Transverse colon (tissue), 4 donors: ENCODE results near the gene GNAQ. TPM values are rescaled to one million over a fixed set of nuclear protein-coding genes. Genes with fewer than 3 reads are reported as not detected.

ENCODE experiments used
- DNase-seq: peaks from one replicate; pipeline ENCODE4 v3.0.0-alpha.2; 2019
- H3K27ac ChIP-seq, 4 donors: fragments of 200-600 bp; sonication (generic); 2 replicates each; pipeline ENCODE4 v1.5.1; 2016 to 2018; ENCODE audit warnings: inconsistent platforms in 4 of 4
- H3K27me3 ChIP-seq: fragments of 200-600 bp; sonication (generic); 2 replicates; pipeline ENCODE4 v1.5.1; 2017; ENCODE audit warnings: inconsistent platforms
- H3K36me3 ChIP-seq, 4 donors: fragments of 200-600 bp; sonication (generic); 2 replicates each; pipeline ENCODE4 v1.5.1; 2017 to 2019; ENCODE audit warnings: inconsistent platforms in 4 of 4
- H3K4me1 ChIP-seq, 4 donors: fragments of 200-600 bp; sonication (generic); 2 replicates each; pipeline ENCODE4 v1.5.1; 2017 to 2020; ENCODE audit warnings: inconsistent platforms in 4 of 4
- H3K4me3 ChIP-seq, 4 donors: fragments of 200-600 bp; sonication (generic); 1 replicate in 1 of 4; 2 replicates in 3 of 4; pipeline versions ENCODE4 v1.5.1 to v1.6.1; 2017 to 2019; ENCODE audit warnings: inconsistent platforms in 4 of 4
- H3K9me3 ChIP-seq, 2 donors: fragments of 200-600 bp; sonication (generic); 2 replicates each; pipeline ENCODE4 v1.5.1; 2017 to 2019; ENCODE audit warnings: inconsistent platforms in 2 of 2
- CTCF ChIP-seq, 5 experiments: fragments of 200-600 bp in 3 of 5; fragments of 450-650 bp in 2 of 5; sonication (generic) in 3 of 5; IDR thresholded peaks; 1 replicate in 2 of 5; 2 replicates in 3 of 5; pipeline ENCODE4 v1.5.1; 2016 to 2017; ENCODE audit warnings: antibody characterized with exemption in 5 of 5, inconsistent platforms in 3 of 5, mild to moderate bottlenecking in 2 of 5, moderate library complexity in 1 of 5
- EP300 ChIP-seq: sonication (generic); formaldehyde crosslinking; IDR thresholded peaks from one replicate; pipeline ENCODE4 v1.6.1; 2017; ENCODE audit warnings: antibody characterized with exemption, low read depth
- POLR2A ChIP-seq: fragments of 450-650 bp; IDR thresholded peaks from one replicate; pipeline ENCODE4 v1.6.1; 2016; ENCODE audit warnings: antibody characterized with exemption, mild to moderate bottlenecking, moderate library complexity
- POLR2AphosphoS5 ChIP-seq, 3 donors: sonication (generic); formaldehyde crosslinking; IDR thresholded peaks; one replicate each; pipeline ENCODE4 v1.6.1; 2016; ENCODE audit warnings: antibody characterized with exemption in 3 of 3
- WGBS, 2 donors: methylation state at CpG; one replicate each; pipeline ENCODE4 v1.1.5; 2018; ENCODE audit warnings: low coverage in 1 of 2; 5-methylcytosine and 5-hydroxymethylcytosine counted together
- in situ Hi-C, 4 donors: fragments of 200-750 bp; cut with MboI; loops; one replicate each; pipeline versions ENCODE4 v1.15.0 to v1.15.1; 2017; ENCODE audit warnings: low sequenced_read_pairs in 3 of 4, low pct_ligation_motif_present in 1 of 4, low pct_unique_long_range_greater_than_20kb in 1 of 4
- intact Hi-C: fragments of 100-400 bp; cut with DNase I; formaldehyde crosslinking; loops from one replicate; pipeline ENCODE4 v1.15.1; 2023; ENCODE audit warnings: low total_unique reads
- total RNA-seq, 4 donors: library from RNA; depleted of rRNA; stranded (reverse); fragments of >200 nt; gene quantifications; one replicate each; pipeline ENCODE4 v1.1.0, GENCODE V29; 2016

GNAQ gene
- total RNA-seq, 4 donors from 2014 or later, result 36.3 to 54.9 (median 47.1) TPM

DNA sequence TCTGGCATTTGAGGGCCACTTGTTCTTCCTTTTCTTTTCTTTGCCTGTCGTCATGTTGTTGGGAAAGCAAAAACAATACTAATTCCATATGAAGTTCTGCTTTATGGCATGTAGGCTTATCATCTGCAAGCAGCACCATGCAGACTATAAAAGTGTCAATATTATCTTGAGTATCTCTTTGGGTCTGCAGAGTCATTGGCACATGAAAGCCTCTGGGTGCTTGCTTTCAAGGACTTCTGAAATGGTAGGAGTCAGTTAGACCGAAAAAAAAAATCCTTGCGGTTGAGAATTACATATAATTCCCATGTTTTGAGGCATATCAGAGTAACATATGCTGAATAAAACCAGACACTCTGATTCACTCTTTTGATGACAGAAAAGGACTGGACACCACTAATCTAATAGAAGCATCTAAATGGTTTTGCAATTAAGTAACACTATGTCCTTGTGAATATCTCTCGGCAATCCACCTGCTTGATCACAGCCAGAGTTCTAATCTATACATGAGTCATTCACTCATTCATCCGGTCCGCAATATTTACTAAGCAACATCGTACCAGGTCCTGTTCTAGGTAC is 44.4 kb downstream of the GNAQ start:
- Histone ChIP-seq H3K4me3 (no peak overlapping the region), H3K4me1 (peaks cover 3 to 79% (median 42%) of the 10 kb centered on the region in 4 donors), H3K27ac (peak overlapping the region; percentile 40 to 75 (median 54)), H3K27me3 (no peaks in the 10 kb centered on the region), H3K36me3 (no peaks in the 10 kb centered on the region), H3K9me3 (no peaks in the 10 kb centered on the region)
- in situ Hi-C loops (no loop called here), intact Hi-C loops (no loop called here)
- no peak for DNase-seq
- no peak for TF ChIP-seq POLR2A
- no peak for TF ChIP-seq POLR2AphosphoS5 (IDR thresholded peaks at IDR 0.05)
- no peak for TF ChIP-seq CTCF (IDR thresholded peaks at IDR 0.05)
- TF ChIP-seq EP300, result no peak
- WGBS, 2 donors, result 86 to 92% methylated on average over 7 of the region's 7 CpGs

- Histone ChIP-seq H3K27ac (peak overlapping the region; percentile 52 to 75 (median 67)), H3K36me3 (no peaks in the 10 kb centered on the region), H3K27me3 (no peaks in the 10 kb centered on the region), H3K9me3 (no peaks in the 10 kb centered on the region), H3K4me1 (peaks cover 15 to 86% (median 50%) of the 10 kb centered on the region in 4 donors), H3K4me3 (no peak overlapping the region)
- in situ Hi-C loops (no loop called here), intact Hi-C loops (no loop called here)
- peak; percentile 30 for DNase-seq
- 66 to 80% methylated on average over 1 of the region's 1 CpG for WGBS, 2 donors
- TF ChIP-seq POLR2A (no peak), POLR2AphosphoS5 (IDR thresholded peaks at IDR 0.05) (peak in 2 of 3 donors; percentile 6 to 22), EP300 (no peak), CTCF (IDR thresholded peaks at IDR 0.05) (no peak)
Observed at GRCh38 chr9:77985996-77986395, 45.6 kb downstream of the GNAQ start.

- 59 to 63% methylated on average over 1 of the region's 1 CpG for WGBS, 2 donors
- no peaks in the 10 kb centered on the region for H3K36me3 ChIP-seq
- H3K4me3 ChIP-seq, result no peak overlapping the region
- H3K9me3 ChIP-seq, result no peaks in the 10 kb centered on the region
- TF ChIP-seq CTCF (IDR thresholded peaks at IDR 0.05) (no peak), EP300 (no peak), POLR2AphosphoS5 (IDR thresholded peaks at IDR 0.05) (no peak), POLR2A (no peak)
- in situ Hi-C loops (no loop called here), intact Hi-C loops (no loop called here)
- no peak overlapping the region for H3K27ac ChIP-seq
- H3K4me1 ChIP-seq, result peaks cover 36 to 94% (median 57%) of the 10 kb centered on the region in 4 donors
- H3K27me3 ChIP-seq, result no peaks in the 10 kb centered on the region
- DNase-seq, result no peak
Observed at GRCh38 chr9:77983320-77983662, 48.3 kb downstream of the GNAQ start.

- Histone ChIP-seq H3K9me3 (no peaks in the 10 kb centered on the region), H3K36me3 (no peaks in the 10 kb centered on the region), H3K4me1 (peaks cover 42 to 94% (median 60%) of the 10 kb centered on the region in 4 donors), H3K4me3 (no peak overlapping the region), H3K27me3 (no peaks in the 10 kb centered on the region), H3K27ac (peak overlapping the region; percentile 72 to 82 (median 78))
- intact Hi-C loops (no loop called here), in situ Hi-C loops (no loop called here)
- 71 to 77% methylated on average over 6 to 7 of the region's 7 CpGs for WGBS, 2 donors
- DNase-seq, result no peak
- TF ChIP-seq POLR2A (no peak), CTCF (IDR thresholded peaks at IDR 0.05) (no peak), EP300 (no peak), POLR2AphosphoS5 (IDR thresholded peaks at IDR 0.05) (no peak)
Observed at GRCh38 chr9:77982581-77983319, 48.9 kb downstream of the GNAQ start.
